Right kidney (tissue), 9 donors: ENCODE data around the gene LDLRAD1.
A peak's percentile ranks its signal among the peaks of the same experiment; 100 is the strongest.
"Not testable (repeated sequence)": the region's sequence is repeated elsewhere in the genome, so short reads cannot be mapped to it uniquely, and the experiment has no call there.

Experiments used
- DNase-seq: peaks from one replicate; pipeline ENCODE4 v3.0.0-alpha.2; 2016
- long read RNA-seq, 8 donors: transcript quantifications; one replicate each; lab custom pipeline, GENCODE V29; 2026

LDLRAD1 gene, protein sequence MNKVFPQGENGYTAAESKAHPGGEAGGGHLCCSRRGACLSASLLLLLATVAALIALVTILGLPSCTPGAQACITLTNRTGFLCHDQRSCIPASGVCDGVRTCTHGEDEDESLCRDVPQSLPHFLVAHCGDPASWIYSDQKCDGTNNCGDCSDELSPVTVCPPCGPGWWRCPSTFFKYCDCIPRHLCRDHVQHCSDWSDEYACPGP
- long read RNA-seq, donor 1: 0 reads
- long read RNA-seq, donor 2: 0 reads
- long read RNA-seq, donor 3: 0 reads
- long read RNA-seq, donor 4: 0 reads
- long read RNA-seq, donor 5: 0 reads
- long read RNA-seq, donor 6: 0 reads
- long read RNA-seq, donor 7: 0 reads
- long read RNA-seq, donor 8: 0 reads

DNA sequence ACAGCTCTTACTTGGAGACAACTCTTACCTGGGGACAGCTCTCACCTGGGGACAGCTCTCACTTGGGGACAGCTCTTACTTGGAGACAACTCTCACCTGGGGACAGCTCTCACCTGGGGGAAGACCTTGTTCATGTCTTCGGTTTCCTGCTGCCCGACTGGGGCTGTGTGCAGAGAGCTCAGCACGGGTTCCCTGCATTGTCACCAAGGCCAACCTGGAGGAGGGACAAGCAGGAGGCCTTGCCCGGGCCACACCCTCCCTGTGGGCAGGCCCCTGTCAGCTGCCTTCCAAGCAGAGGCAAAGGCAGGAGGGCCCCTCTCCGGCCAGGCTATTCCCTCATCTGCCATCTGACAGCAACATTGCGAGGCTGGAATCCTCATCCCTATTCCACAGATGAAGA is at the start of gene LDLRAD1:
LDLRAD1 (minus strand) TSS at position 208 of the 400 bp plus-strand sequence; CDS start at position 134, 74 bp downstream.
- DNase-seq: no peak

GRCh38 chr1:54064299-54064698 is 46.3 kb upstream of the LDLRAD1 start:
- DNase-seq: no peak

- DNase-seq: no peak
Measured at GRCh38 chr1:54054438-54054749, 36.4 kb upstream of the LDLRAD1 start.

DNA sequence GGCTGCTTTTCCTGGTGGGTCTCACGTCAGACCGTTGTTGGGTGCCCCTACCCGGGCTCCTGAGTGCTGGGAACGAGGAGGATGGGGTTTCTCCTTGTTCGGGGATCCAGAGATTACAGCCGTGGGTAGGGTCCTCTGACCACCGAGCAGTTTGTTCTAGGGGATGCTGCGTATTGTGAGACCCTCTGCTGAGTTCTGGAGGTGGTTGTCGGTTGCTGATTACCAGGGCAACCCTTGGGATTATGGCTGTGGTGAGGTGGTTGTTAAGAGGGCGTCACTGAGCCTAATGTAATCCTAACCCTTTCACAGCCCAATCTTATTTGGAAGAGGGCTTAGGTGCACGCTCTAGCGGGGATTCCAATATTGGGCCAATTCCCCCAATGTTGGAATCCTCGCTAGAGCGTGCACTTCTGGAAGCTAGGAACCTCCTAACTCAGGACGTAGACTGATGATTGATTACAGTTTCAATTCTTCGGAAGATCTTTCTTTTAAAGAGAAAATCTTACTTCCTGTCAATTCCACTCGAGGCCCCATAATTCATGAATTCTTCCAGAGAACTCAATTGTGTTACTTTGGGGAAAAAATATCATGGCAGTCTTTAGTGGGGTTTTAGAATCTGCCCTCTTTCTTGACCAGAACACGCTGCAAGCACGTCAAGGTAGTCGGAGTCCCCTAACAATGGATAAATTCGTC is 35.9 kb upstream of the LDLRAD1 start:
- DNase-seq: no peak

DNA sequence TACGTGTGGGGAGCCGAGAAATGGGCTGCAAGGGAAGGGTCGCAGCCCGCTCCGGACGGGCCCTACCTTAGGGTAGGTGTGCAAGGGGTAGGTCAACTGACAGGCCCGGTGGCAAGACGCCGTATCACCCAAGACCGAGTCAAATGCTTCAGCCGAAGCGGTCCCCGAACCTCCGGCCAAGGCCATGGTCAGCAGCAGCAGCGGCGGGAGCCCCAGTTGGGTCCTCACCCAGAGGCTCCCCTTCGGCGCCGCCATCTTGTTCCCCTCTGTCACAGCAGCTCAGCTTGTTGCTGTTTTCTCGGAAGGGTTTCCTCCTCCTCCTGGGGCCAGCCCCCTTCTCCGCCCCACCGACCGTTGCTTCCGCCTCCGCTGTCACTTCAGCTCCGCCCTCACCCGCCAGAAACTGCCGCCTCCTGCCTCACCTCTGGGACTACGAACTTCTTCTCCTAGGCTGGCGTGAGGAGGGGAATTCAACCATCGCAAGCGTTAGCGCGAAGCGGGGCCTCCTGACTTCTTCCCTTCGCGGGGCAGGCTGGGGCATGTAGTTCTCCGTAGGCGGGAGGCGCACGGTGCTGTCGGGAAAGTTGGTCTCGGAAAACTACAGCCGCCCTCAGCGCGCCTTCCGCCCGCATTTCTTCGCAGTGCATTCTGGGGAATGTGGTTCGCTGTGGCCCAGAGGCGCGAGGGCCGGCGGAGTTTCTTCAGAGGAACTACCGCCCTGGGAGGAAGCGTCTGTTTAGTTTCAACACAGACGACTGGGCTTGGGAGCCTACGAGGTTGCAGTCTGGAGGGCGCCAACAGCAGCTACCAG is 35.2 kb upstream of the LDLRAD1 start, which contains the start of the genes TCEANC2 and TMEM59:
TCEANC2 (plus strand) TSS at position 675 of the 811 bp plus-strand sequence. CDS start 815 bp downstream, outside the sequence.
TMEM59 (minus strand) TSS at position 271 of the 811 bp plus-strand sequence; CDS start at position 255, 16 bp downstream.
- peak; percentile 91 for DNase-seq

GRCh38 chr1:54052431-54052933 is 34.5 kb upstream of the LDLRAD1 start:
- peak; percentile 68 for DNase-seq

DNA sequence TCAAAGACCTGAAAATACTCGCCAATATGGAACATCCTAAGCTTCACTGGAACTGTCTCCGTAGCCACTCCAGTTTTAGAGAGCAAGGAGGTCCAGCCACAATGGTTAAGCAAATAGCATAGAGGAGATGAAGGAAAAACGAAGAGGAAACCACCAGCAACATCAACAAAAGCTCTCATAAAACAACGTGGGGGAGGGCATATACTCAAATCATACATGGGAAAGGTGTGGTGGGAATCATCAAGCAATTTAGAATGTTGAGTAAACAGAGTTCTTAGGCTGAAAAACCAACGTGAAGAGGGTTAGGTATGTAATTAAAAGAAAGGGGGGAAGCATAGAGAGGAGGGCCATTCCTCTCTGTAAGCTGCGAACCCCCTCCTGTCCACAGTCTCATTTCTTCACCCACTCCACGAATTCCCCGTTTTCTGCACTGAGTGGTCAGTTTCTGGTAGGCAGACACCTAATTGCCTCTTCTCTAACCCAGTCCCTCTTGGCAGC is 34.0 kb upstream of the LDLRAD1 start:
- no peak for DNase-seq

DNA sequence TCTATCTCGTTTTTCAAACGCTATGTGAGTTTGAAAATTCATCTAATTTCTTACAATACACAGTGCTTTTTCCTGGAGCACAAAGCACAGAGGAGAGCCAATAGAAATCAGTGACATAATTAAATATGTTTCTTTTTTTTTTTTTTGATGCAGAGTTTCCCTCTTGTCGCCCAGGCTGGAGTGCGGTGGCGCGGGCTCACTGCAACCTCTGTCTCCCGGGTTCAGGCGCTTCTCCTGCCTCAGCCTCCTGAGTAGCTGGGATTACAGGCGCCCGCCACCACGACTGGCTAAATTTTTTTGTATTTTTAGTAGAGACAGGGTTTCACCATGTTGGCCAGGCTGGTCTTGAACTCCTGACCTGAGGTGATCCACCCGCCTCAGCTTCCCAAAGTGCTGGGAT is 32.4 kb upstream of the LDLRAD1 start:
- not testable (repeated sequence) for DNase-seq

GRCh38 chr1:54047384-54048305 is 29.7 kb upstream of the LDLRAD1 start:
- no peak for DNase-seq

GRCh38 chr1:54046671-54047383 is 28.8 kb upstream of the LDLRAD1 start:
- DNase-seq: no peak

GRCh38 chr1:54045496-54045895 is 27.5 kb upstream of the LDLRAD1 start:
- no peak for DNase-seq

DNA sequence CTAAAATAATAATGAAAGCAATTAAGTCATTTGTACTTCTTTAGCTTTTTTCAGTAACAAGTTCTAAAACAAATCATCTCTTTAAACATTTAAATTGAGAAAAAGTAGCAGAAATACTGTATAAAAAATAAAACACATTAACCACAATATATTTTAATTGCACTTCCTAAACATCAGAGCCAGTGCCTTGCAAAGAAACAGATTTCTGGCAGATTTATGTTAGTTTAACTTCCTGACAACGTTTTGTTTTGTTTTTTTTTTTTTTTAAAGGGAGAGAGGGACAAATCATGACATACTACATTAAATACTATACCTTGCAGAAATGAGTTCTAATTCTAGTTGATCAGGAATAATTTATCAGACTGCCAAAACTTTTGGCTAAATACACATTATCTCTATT is 23.8 kb upstream of the LDLRAD1 start:
- DNase-seq: no peak

DNA sequence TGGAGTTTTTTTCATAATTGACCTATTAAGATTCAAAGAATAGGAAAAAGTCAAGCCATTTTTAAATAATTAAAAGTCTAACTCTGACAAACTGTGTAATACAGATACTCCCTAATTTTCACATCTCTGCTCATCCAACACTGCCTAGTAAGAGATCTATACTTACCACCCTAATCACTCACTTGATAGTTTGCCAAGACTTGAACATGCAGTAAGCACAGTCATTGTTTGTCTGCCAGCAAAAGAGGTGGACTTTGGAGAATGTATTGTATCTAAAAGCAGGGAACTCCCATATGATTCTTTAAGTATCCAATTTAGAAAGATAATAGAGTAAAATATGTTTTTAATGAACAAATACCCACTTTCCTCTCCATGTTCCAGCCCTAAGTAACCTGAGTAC is 19.5 kb upstream of the LDLRAD1 start:
- no peak for DNase-seq

DNA sequence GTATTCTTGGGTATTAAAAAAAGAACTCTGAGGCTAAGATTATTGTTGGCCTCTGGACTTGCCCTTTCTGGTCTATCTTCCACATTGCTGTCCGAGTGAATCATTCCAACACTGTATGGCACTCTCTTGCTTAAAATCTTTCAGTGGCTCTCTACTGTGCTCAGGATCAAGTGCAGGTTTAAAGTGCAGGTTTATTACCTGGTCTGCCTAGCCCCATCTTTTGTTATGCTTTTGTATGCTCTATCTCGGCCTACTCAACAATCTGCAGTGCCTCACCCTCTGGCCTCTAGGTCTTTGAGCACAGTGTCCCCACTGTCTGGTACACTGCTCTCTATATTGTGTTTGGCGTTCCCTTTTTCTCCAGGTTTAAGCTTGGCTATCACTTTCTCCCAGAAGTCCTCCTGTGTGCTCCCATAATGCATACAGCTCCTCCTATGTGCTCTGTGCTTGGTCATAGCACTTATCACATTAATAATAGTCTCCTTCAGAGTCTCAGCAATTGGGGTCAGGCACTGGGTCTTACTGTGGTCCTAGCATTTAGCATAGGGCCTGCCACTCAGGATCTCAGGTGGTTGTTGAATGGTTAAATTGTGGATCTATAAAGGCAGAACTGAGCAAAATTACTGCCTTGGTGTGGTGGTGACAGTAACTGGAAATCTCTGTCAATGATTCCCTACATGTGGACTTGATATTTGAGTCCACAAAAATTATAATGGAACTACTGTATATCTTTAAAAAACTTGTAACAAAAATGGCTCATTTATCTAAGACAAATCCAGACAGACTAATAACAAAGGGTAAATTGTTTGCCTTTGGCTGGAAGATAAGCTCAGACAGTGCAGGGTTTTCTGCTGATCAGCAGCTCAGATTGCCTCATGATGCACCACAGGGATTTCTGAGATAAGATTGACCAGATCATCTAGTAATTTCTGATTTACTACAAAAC is 10.6 kb upstream of the LDLRAD1 start:
- no peak for DNase-seq

GRCh38 chr1:54027848-54028247 is 9.9 kb upstream of the LDLRAD1 start:
- DNase-seq: no peak

DNA sequence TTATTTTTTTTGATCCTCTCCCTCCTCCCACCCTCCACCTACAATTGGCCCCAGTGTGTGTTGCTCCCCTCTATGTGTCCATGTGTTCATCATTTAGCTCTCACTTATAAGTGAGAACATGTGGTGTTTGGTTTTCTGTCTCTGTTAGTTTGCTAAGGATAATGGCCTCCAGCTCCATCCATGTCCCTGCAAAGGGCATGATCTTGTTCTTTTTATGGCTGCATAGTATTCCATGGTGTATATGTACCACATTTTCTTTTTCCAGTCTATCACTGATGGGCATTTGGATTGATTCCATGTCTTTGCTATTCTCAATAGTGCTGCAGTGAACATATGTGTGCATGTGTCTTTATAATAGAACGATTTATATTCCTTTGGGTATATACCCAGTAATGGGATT is 6.8 kb upstream of the LDLRAD1 start:
- DNase-seq: not testable (repeated sequence)

DNA sequence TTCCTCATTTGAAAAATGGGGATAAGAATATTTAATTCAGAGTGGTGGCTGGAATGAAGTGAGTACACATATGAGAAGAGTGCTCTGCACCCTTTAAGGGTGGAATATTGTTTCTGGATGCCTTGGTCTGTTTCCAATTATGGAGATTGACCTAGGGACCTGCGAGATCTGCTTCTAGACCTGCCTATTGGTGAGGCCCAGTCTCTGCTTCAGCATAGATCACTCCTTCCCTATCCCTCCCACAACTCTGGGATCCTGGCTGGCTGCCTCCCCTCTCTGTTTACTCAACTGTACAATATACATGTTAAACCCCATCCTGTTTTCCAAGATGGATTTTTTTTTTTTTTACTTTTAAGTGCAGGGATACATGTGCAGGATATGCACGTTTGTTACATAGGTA is 6.4 kb upstream of the LDLRAD1 start:
- no peak for DNase-seq

GRCh38 chr1:54019562-54020176 is 1.7 kb upstream of the LDLRAD1 start:
- DNase-seq: not testable (repeated sequence)

DNA sequence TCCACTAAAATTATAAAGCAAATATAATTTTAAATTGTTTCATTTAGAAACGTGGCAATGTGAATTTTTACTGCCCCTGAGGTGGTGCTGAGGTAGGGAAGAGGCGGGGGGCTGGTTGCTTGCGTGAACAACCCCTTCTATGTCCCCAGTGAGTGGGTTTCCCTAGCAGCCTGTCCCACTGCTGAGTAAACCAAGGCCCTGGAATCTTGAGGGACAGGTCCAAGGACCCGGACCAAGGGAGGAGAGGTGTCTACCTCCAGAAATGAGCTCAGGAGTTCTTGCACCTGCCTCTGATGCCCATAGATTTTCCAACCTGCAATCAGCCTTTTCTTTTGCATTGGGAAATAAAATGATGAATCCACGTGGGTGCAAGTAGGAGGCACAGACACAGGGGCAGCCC is 649 bp upstream of the LDLRAD1 start:
- no peak for DNase-seq
